GM21717 (cell line): ENCODE results near the gene ARHGEF3.

ENCODE experiments used
- ATAC-seq: cut with Tn5 transposase; IDR thresholded peaks from one replicate; pipeline ENCODE4 v1.9.1; 2021; ENCODE audit warnings: mild to moderate bottlenecking, moderate library complexity; ENCODE audit not compliant: unreplicated experiment

ARHGEF3 gene

GRCh38 chr3:56823421-56823926, 21.7 kb upstream of the ARHGEF3 start:
- no peak for ATAC-seq

- ATAC-seq: no peak
Measured at GRCh38 chr3:56822501-56822900, 20.8 kb upstream of the ARHGEF3 start.

GRCh38 chr3:56819016-56819809, 17.5 kb upstream of the ARHGEF3 start:
- ATAC-seq: no peak

- no peak for ATAC-seq
Measured at GRCh38 chr3:56818156-56818985, 16.6 kb upstream of the ARHGEF3 start.

GRCh38 chr3:56817646-56818045, 15.9 kb upstream of the ARHGEF3 start:
- no peak for ATAC-seq

GRCh38 chr3:56816061-56816460, 14.3 kb upstream of the ARHGEF3 start:
- ATAC-seq: no peak

- no peak for ATAC-seq
Measured at GRCh38 chr3:56815589-56815988, 13.8 kb upstream of the ARHGEF3 start.

- ATAC-seq: no peak
Measured at GRCh38 chr3:56813653-56813960, 11.9 kb upstream of the ARHGEF3 start.

GRCh38 chr3:56812754-56813652, 11.3 kb upstream of the ARHGEF3 start:
- ATAC-seq: no peak

- no peak for ATAC-seq
Measured at GRCh38 chr3:56811546-56812202, 9.9 kb upstream of the ARHGEF3 start.

GRCh38 chr3:56810577-56811545, 9.1 kb upstream of the ARHGEF3 start:
- ATAC-seq: no peak

GRCh38 chr3:56806407-56806806, 4.7 kb upstream of the ARHGEF3 start:
- ATAC-seq: no peak

- no peak for ATAC-seq
Measured at GRCh38 chr3:56802790-56803189, 1.0 kb upstream of the ARHGEF3 start.

GRCh38 chr3:56802378-56802745, 613 bp upstream of the ARHGEF3 start:
- no peak for ATAC-seq

- ATAC-seq: peak; percentile 18
Measured at GRCh38 chr3:56800832-56801661, 702 bp downstream of the ARHGEF3 start.

- peak; percentile 39 for ATAC-seq
Measured at GRCh38 chr3:56800130-56800831, 1.5 kb downstream of the ARHGEF3 start.

- no peak for ATAC-seq
Measured at GRCh38 chr3:56799251-56799882, 2.4 kb downstream of the ARHGEF3 start.
